ENCODE data around the gene RACK1. TPM values are rescaled to one million over a fixed set of nuclear protein-coding genes. Genes with fewer than 3 reads are reported as not detected.

The RACK1 gene
- total and polyA plus RNA-seq, 2 of the 13 experiments (the other 11 are each of a cell fraction or from before 2014, with no cell fraction given), result 2,514 to 6,141 TPM

DNA sequence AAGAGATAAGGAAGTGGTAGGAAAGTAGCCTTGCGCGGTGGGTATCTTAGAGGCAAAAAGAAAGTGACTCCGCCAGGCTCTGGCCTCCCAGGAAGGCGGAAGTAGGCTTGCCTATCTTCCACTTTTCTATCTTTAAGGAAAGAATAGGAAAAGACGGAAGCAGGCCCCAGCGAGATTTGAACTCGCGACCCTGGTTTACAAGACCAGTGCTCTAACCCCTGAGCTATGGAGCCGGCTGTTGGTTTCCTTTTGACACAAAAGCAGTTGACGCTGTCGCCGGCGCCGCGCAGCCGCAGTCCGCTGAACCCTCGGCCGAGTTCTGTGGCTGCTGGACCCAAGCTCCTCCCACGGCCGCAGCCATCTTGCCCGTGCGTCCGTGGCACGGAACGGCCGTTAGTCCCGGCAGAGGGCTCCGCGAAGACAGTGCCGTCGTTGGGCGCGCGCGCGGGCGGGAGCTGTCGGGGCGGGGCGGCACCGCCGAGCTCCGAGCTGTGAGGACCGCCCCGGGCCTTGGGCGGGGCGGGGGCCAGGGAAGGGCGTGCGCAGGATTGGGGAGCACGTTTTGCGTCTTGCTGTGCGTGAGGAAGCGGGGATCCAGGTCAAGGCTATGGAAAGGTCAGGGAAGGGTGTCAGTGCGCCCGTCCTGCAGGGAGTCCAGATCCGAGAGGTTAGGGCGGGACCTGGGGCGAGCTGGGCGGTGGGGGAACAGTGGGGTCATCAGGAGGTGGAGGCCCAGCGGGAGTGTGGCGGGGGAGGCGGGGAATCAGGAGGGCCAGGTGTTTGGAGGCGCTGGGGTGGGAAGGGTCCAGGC lies 52.0 kb downstream of the RACK1 start:
- no TSS peak for BruUV-seq (replicated peaks)
- H3K4me1 ChIP-seq (ENCODE audit: insufficient read depth, low read length), result peaks cover 28% of the 10 kb centered on the region
- H3K4me2 ChIP-seq (ENCODE audit: low read depth, low read length), result peak overlapping the region; percentile 92
- no peak overlapping the region for H2AFZ ChIP-seq (ENCODE audit: low read length)
- in situ Hi-C loops (cut with HindIII; ENCODE audit: extremely low pct_ligation_motif_present, low pct_unique_long_range_greater_than_20kb) (no loop called here), intact Hi-C loops (cut with micrococcal nuclease; ENCODE audit: unreplicated experiment) (no loop called here)
- H3K27ac ChIP-seq (ENCODE audit: extremely low read length, insufficient read depth, low read length), result peak overlapping the region; percentile 81
- no peaks in the 10 kb centered on the region for H3K9me3 ChIP-seq (ENCODE audit: low read length)
- ATAC-seq (peak; percentile 65), DNase-seq (ENCODE audit: low spot score) (peak; percentile 88), FAIRE-seq (peak; percentile 12)
- CTCF ChIA-PET (ENCODE audit: low intra/inter-chr PET ratio, low total read pairs), result no interaction called here
- peak overlapping the region; percentile 85 for H3K9ac ChIP-seq (ENCODE audit: insufficient read depth, low read depth, low read length)
- no peaks in the 10 kb centered on the region for H3K79me2 ChIP-seq (ENCODE audit: insufficient read depth, low read length)
- no peaks in the 10 kb centered on the region; a peak in 1 of 5 replicates for H3K27me3 ChIP-seq (ENCODE audit: control insufficient read depth in 1 of 2, insufficient read depth in 2 of 2, low read length in 2 of 2)
- POLR2A ChIA-PET, result interaction anchor here (0.6 to 7.2 kb wide), 10 partner anchors 8 to 381 kb away, joined by 3 to 104 read pairs (median 6); partner anchors contain the start of genes RACK1, TRIM41, TRIM52 and TRIM7
- H3K36me3 ChIP-seq (replicated peaks in 1 of 2; ENCODE audit: control insufficient read depth in 1 of 2, insufficient read depth in 2 of 2, low read length in 2 of 2), result no peaks in the 10 kb centered on the region
- no peaks in the 10 kb centered on the region for H4K20me1 ChIP-seq (ENCODE audit: insufficient read depth, low read length)
- 1% methylated on average over 25 of the region's 64 CpGs for WGBS (ENCODE audit: low lambda C conversion rate)
- peak overlapping the region; percentile 80 to 93 (median 81) for H3K4me3 ChIP-seq (replicated peaks in 1 of 3; ENCODE audit: insufficient read depth in 1 of 3, low read depth in 2 of 3, low read length in 3 of 3)
- TF ChIP-seq, protein P1, sequence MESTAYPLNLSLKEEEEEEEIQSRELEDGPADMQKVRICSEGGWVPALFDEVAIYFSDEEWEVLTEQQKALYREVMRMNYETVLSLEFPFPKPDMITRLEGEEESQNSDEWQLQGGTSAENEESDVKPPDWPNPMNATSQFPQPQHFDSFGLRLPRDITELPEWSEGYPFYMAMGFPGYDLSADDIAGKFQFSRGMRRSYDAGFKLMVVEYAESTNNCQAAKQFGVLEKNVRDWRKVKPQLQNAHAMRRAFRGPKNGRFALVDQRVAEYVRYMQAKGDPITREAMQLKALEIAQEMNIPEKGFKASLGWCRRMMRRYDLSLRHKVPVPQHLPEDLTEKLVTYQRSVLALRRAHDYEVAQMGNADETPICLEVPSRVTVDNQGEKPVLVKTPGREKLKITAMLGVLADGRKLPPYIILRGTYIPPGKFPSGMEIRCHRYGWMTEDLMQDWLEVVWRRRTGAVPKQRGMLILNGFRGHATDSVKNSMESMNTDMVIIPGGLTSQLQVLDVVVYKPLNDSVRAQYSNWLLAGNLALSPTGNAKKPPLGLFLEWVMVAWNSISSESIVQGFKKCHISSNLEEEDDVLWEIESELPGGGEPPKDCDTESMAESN (CRISPR knock-in tag; conservative IDR thresholded peaks at IDR 0.05), result peak; percentile 78
- no peak for TF ChIP-seq ZNF382 (CRISPR knock-in tag; IDR thresholded peaks at IDR 0.05; ENCODE audit: borderline replicate concordance)
- TF ChIP-seq MEF2D (CRISPR knock-in tag; IDR thresholded peaks at IDR 0.05), result peak; percentile 82; the same call in 1 of the 2 replicates
- TF ChIP-seq ZNF512 (CRISPR knock-in tag; IDR thresholded peaks at IDR 0.05), result no peak
- TF ChIP-seq, protein P2, sequence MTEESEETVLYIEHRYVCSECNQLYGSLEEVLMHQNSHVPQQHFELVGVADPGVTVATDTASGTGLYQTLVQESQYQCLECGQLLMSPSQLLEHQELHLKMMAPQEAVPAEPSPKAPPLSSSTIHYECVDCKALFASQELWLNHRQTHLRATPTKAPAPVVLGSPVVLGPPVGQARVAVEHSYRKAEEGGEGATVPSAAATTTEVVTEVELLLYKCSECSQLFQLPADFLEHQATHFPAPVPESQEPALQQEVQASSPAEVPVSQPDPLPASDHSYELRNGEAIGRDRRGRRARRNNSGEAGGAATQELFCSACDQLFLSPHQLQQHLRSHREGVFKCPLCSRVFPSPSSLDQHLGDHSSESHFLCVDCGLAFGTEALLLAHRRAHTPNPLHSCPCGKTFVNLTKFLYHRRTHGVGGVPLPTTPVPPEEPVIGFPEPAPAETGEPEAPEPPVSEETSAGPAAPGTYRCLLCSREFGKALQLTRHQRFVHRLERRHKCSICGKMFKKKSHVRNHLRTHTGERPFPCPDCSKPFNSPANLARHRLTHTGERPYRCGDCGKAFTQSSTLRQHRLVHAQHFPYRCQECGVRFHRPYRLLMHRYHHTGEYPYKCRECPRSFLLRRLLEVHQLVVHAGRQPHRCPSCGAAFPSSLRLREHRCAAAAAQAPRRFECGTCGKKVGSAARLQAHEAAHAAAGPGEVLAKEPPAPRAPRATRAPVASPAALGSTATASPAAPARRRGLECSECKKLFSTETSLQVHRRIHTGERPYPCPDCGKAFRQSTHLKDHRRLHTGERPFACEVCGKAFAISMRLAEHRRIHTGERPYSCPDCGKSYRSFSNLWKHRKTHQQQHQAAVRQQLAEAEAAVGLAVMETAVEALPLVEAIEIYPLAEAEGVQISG (CRISPR knock-in tag; IDR thresholded peaks at IDR 0.05), result peak; percentile 87
- no peak for TF ChIP-seq SRSF9 (IDR thresholded peaks at IDR 0.05; ENCODE audit: borderline replicate concordance, insufficient read depth, low read depth, low read length, poor library complexity, severe bottlenecking)
- TF ChIP-seq ZNF792 (CRISPR knock-in tag; IDR thresholded peaks at IDR 0.05), result peak; percentile 75; the same call in 1 of the 2 replicates
- TF ChIP-seq, protein P3, sequence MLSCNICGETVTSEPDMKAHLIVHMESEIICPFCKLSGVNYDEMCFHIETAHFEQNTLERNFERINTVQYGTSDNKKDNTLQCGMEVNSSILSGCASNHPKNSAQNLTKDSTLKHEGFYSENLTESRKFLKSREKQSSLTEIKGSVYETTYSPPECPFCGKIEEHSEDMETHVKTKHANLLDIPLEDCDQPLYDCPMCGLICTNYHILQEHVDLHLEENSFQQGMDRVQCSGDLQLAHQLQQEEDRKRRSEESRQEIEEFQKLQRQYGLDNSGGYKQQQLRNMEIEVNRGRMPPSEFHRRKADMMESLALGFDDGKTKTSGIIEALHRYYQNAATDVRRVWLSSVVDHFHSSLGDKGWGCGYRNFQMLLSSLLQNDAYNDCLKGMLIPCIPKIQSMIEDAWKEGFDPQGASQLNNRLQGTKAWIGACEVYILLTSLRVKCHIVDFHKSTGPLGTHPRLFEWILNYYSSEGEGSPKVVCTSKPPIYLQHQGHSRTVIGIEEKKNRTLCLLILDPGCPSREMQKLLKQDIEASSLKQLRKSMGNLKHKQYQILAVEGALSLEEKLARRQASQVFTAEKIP (CRISPR knock-in tag; IDR thresholded peaks at IDR 0.05; ENCODE audit: borderline replicate concordance), result no peak
- TF ChIP-seq ZFP36L1 (CRISPR knock-in tag; IDR thresholded peaks at IDR 0.05), result no peak
- TF ChIP-seq ZNF547 (CRISPR knock-in tag; IDR thresholded peaks at IDR 0.05), result no peak
- TF ChIP-seq TOPORS (CRISPR knock-in tag; IDR thresholded peaks at IDR 0.05), result peak; percentile 94
- TF ChIP-seq ZFP62 (CRISPR knock-in tag; IDR thresholded peaks at IDR 0.05), result 0 out of 2 replicates have a peak, but pooled peaks have one; percentile 24
- TF ChIP-seq HOXA3 (CRISPR knock-in tag; IDR thresholded peaks at IDR 0.05), result peak; percentile 98

All from HepG2 (cell line).